Right renal pelvis (tissue), 4 donors: ENCODE results near the gene MX1. TPM values are rescaled to one million over a fixed set of nuclear protein-coding genes. Genes with fewer than 3 reads are reported as not detected.

ENCODE experiments used
- DNase-seq, 4 donors: peaks; one replicate each; pipeline ENCODE4 v3.0.0-alpha.2; 2013; ENCODE audit warnings: low read depth in 4 of 4, low spot score in 3 of 4, missing footprints in 1 of 4
- polyA plus RNA-seq, 4 donors: library from polyadenylated mRNA; unstranded; fragments of 120-200 nt; gene quantifications; one replicate each; pipeline ENCODE4 v1.2.1, GENCODE V29; 2013; ENCODE audit not compliant: insufficient read length in 4 of 4

MX1 gene
- 1 to 10 TPM; 6.4 to 9.7 (median 8.6) TPM for polyA plus RNA-seq

DNA sequence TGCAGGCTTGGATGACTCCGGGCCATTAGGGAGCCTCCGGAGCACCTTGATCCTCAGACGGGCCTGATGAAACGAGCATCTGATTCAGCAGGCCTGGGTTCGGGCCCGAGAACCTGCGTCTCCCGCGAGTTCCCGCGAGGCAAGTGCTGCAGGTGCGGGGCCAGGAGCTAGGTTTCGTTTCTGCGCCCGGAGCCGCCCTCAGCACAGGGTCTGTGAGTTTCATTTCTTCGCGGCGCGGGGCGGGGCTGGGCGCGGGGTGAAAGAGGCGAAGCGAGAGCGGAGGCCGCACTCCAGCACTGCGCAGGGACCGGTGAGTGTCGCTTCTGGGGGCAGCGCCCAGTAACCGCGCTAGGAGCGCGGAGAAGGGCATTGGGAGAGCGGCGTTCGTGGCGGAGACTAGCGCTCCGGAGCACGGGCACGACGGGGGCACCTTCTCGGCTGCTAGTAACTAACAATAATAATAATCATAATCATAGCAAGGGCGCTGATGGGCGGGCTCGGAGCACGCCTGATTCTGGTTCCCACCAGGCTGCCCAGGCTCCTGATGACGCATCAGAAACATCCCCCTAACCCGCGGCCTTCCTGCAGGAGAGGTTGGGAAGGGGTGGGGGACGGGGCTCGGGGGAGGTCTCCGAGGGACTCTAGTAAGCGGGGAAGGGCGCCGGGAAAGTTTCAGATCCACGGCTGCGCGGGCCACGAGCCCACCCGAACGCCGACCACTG lies at the start of gene MX1:
Gene MX1 (plus strand): TSS at position 286 of the 722 bp plus-strand sequence. CDS start 5,832 bp downstream, outside the sequence.
- peak in 1 of 4 donors; percentile 20 for DNase-seq

- DNase-seq: no peak
Measured at GRCh38 chr21:41377715-41378114, 48.3 kb upstream of the MX1 start.

DNA sequence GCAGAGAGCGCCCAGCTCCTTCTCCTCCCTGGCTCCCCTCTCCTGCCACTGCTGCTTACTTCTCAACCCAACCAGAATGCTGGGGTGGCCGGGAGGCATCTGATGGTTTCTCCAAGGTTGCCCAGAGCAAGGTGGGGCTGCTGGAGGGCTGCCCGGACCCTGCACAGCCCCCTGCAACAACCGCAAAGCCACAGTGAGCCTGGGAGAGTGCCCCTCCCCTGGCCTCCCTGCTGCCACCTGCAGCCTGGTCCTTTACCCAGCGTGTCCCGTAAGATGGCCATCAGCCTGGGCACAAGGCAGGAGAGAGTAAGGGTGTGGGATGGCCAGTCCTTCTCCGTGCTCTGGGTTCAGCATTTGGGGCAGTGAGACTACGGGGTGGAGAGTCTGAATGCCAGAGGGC lies 47.2 kb upstream of the MX1 start:
- DNase-seq: no peak

DNA sequence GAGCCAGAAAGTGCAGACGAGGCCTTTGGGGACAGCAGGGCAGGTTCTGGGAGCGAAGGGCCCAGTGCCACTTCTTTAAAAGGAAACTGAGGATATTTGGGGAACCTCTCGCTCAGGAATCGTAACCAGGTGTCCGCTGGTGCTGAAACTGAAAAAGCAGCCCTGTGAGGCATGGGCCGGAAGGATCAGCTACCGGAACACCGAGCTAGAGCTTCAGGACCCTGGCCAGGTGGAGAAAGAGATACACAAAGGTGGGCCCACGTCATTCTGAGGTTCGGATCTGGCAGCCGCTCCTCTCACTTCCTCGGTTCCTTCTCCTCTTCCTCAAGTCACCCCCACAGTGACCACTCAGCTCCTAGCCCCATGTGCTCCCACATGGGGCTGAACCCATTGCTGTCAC lies 46.1 kb upstream of the MX1 start:
- DNase-seq: no peak

DNA sequence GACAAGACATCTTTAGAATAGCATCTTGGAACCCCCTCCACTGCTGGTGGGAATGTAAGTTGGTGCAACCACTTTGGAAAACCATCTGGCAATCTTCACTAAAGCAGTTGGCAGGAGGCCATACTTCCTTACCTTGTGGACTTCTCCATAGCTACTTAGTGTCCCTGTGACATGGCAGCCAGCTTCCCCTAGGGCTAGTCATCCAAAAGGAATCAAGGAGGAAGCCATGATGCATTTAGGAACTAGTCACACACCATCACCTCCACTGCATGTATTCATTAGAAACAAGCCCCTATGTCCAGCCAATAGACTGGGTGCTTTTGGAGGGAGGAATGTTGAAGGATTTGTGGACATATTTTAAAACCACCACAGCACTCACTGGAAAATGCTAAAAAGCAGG lies 44.3 kb upstream of the MX1 start:
- no peak for DNase-seq

- no peak for DNase-seq
Measured at GRCh38 chr21:41387042-41387819, 38.8 kb upstream of the MX1 start.

GRCh38 chr21:41387824-41388223 lies 38.2 kb upstream of the MX1 start:
- no peak for DNase-seq

DNA sequence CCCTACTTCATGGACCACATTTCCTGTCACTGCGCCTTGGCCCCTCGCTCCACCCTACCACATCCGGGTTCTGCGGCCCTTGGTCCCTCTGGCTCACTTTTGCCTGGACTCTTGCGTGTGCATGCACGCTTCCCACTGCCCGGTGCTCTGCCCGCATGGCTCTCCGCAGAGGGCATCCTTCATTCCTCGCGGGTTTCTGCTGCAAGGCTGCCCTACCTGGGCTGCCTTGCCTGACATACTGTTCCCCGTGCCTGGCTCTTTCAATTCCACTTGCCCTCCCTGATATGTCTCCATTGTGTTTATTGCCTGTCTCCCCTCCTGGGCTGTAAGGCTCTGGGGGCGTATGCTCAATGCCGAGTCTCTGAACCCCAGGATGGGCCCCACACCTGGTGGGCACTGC lies 37.8 kb upstream of the MX1 start:
- no peak for DNase-seq

- DNase-seq: no peak
Measured at GRCh38 chr21:41390043-41390639, 35.9 kb upstream of the MX1 start.

- no peak for DNase-seq
Measured at GRCh38 chr21:41393876-41394465, 32.1 kb upstream of the MX1 start.

DNA sequence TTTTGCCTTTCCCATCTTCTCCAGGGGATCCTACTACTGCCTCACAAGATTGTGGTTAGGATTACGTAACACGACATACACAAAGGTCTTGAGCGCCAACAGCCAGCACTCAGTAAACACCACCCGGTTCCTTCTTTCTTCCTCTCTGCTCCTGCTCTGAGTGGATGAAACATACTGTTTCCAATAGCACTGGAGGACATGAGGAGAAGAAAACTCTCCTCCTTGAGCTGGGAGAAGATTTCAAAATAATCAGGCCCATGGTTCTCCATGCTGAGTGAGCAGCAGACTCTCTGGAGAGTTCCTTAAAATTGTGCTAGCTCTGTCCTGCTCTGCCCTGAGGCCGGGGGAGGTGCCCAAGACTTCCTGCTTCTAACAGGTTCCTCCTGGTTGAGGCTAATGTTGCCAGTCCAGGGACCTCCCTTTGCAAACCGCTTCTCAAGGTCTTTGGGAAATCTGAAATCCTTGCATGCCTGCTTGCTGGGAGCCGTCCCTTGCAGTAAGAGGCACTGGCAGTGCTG lies 29.4 kb upstream of the MX1 start:
- peak in 1 of 4 donors; percentile 9 for DNase-seq

DNA sequence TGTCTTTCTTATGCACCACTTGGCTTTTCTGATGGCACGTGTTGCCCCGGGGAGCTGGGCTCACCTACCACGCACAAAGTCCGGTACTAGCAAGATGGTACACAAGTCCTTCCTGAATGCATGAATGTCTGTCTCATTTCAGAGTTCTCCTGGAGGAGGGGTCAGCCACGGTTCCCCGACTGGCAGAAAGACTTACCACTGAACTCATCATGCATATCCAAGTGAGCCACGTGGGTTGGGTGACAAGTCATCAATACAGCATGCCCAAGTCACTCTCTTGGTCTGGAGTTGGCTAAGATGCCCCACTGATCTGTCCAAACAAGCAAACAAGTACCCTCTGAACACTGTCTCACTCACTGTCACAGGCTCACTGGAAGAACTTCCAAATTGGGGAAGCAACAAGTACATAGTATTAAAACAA lies 28.6 kb upstream of the MX1 start:
- DNase-seq: no peak

GRCh38 chr21:41398251-41398650 lies 27.8 kb upstream of the MX1 start:
- DNase-seq: no peak

DNA sequence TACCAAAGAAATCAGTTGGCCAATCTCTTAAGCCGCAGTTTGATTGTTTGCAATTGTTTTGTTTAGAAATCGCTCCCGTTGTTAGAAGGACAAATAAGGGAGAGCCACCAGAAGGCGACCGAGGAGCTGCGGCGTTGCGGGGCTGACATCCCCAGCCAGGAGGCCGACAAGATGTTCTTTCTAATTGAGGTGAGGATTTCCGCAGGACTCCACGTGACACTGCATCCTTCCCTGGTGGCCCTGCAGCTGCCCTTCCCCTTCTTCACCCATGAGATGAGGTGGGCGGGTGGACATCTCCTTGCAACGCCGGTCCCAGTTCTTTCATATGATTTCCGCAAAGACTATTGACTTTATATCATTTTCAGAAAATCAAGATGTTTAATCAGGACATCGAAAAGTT lies 27.2 kb upstream of the MX1 start:
- no peak for DNase-seq

GRCh38 chr21:41399246-41399800 lies 26.7 kb upstream of the MX1 start:
- DNase-seq: no peak

GRCh38 chr21:41402231-41402630 lies 23.8 kb upstream of the MX1 start:
- no peak for DNase-seq

DNA sequence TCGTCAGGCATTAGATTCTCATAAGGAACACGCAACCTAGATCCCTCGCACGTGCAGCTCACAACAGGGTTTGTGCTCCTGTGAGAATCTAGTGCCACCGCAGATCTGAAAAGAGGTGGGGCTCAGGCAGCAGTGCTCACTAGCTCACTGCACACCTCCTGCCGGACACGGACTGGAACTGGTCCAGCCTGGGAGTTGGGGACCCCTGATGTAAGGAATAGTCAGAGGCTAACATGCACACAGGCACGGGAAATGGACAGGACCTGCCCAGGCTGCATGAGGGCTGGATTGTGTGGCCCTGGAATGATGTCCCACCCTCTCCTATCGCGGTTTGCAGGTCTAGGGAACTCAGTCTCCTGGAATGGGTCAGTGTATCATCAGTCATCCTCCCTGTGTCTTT lies 23.2 kb upstream of the MX1 start:
- DNase-seq: no peak

- no peak for DNase-seq
Measured at GRCh38 chr21:41403331-41403730, 22.7 kb upstream of the MX1 start.

- no peak for DNase-seq
Measured at GRCh38 chr21:41403966-41404365, 22.1 kb upstream of the MX1 start.

- DNase-seq: no peak
Measured at GRCh38 chr21:41405321-41405720, 20.7 kb upstream of the MX1 start.

DNA sequence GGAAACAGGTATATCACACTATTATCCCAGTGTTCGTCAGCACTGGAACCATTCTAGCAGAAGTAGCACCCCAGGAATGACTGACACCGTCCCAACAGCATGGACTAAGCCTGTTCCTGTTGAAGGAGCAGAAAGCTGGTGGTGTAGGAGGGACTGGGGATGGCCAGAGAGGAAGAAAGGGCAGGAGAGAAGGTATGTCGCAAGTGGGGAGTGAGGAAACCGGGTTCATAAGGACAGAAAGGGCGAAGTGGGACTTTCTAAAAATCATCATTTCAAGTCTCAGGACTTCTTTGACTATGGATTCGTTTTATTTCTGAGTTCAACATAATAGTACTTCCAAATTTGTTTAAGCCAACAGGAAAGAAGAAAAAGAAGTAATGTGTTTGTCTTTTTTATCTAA lies 19.7 kb upstream of the MX1 start:
- DNase-seq: no peak
